A549 (cell line): ENCODE data around the gene PLPP6.

Experiments used
- CEBPB ChIP-seq, 2 experiments: fragments of >200 bp in 1 of 2; sonication (Bioruptor Twin) in 1 of 2; formaldehyde crosslinking in 1 of 2; IDR thresholded peaks; 2 replicates each; pipeline ENCODE4 v1.6.1; 2012 to 2016
- JUN ChIP-seq, 2 experiments: fragments of >200 bp; sonication (Bioruptor Twin); formaldehyde crosslinking; IDR thresholded peaks; 2 replicates in 1 of 2; 3 replicates in 1 of 2; pipeline ENCODE4 v1.6.1; 2016 to 2017
- MAFK ChIP-seq: fragments of 450-650 bp; IDR thresholded peaks from 2 replicates; pipeline ENCODE4 v1.6.1; 2014; ENCODE audit not compliant: partially characterized antibody
- POLR2A ChIP-seq: IDR thresholded peaks from 2 replicates; pipeline ENCODE4 v1.6.1; 2012; ENCODE audit warnings: mild to moderate bottlenecking, low read length
- RCOR1 ChIP-seq: fragments of 150-350 bp; IDR thresholded peaks from 2 replicates; pipeline ENCODE4 v1.6.1; 2014; ENCODE audit warnings: antibody characterized with exemption, low read length, low read depth
- RFX5 ChIP-seq: fragments of 450-650 bp; IDR thresholded peaks from 2 replicates; pipeline ENCODE4 v1.7.1; 2014; ENCODE audit warnings: antibody characterized with exemption, mild to moderate bottlenecking, moderate library complexity
- SREBF2 ChIP-seq: fragments of 450-650 bp; IDR thresholded peaks from 2 replicates; pipeline ENCODE4 v1.6.1; 2014; ENCODE audit warnings: mild to moderate bottlenecking, moderate library complexity
- TP53 ChIP-seq: fragments of 250-450 bp; sonication (Bioruptor Pico); IDR thresholded peaks from 2 replicates; pipeline ENCODE4 v1.5.0; 2021; ENCODE audit warnings: mild to moderate bottlenecking, moderate library complexity
- TF ChIP-seq, protein P1 (sequence below): fragments of >200 bp; sonication (Bioruptor Twin); formaldehyde crosslinking; IDR thresholded peaks from 3 replicates; pipeline ENCODE4 v1.6.1; 2016
- TF ChIP-seq, protein P2 (sequence below): fragments of >200 bp; sonication (Bioruptor Twin); formaldehyde crosslinking; IDR thresholded peaks from 3 replicates; pipeline ENCODE4 v1.5.1; 2016

DNA sequence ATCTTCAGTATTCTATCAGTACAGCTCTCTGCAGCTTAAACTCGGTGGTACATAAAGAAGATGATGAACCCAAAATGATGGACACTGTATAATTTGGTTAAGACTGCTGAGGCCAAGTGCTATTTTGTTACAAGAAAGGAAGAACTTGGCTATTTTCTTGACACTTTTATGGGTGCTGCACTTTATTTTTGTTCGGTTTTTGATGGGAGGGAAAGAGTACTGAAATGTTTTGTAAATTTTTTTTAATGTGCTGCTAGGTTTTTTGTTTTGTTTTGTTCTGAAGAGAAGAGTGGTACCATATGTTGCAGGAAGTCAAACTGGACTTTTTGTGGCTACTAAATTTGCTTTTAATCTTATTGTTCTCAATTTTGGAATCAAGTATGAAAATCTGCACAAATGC lies 43.9 kb downstream of the PLPP6 start:
- TF ChIP-seq POLR2A, result no peak
- TF ChIP-seq RCOR1, result no peak
- no peak for TF ChIP-seq JUN (IDR thresholded peaks at IDR 0.05)
- no peak for TF ChIP-seq CEBPB (IDR thresholded peaks at IDR 0.05)
- TF ChIP-seq, protein P1, sequence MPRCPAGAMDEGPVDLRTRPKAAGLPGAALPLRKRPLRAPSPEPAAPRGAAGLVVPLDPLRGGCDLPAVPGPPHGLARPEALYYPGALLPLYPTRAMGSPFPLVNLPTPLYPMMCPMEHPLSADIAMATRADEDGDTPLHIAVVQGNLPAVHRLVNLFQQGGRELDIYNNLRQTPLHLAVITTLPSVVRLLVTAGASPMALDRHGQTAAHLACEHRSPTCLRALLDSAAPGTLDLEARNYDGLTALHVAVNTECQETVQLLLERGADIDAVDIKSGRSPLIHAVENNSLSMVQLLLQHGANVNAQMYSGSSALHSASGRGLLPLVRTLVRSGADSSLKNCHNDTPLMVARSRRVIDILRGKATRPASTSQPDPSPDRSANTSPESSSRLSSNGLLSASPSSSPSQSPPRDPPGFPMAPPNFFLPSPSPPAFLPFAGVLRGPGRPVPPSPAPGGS, result no peak
- TF ChIP-seq, protein P2, sequence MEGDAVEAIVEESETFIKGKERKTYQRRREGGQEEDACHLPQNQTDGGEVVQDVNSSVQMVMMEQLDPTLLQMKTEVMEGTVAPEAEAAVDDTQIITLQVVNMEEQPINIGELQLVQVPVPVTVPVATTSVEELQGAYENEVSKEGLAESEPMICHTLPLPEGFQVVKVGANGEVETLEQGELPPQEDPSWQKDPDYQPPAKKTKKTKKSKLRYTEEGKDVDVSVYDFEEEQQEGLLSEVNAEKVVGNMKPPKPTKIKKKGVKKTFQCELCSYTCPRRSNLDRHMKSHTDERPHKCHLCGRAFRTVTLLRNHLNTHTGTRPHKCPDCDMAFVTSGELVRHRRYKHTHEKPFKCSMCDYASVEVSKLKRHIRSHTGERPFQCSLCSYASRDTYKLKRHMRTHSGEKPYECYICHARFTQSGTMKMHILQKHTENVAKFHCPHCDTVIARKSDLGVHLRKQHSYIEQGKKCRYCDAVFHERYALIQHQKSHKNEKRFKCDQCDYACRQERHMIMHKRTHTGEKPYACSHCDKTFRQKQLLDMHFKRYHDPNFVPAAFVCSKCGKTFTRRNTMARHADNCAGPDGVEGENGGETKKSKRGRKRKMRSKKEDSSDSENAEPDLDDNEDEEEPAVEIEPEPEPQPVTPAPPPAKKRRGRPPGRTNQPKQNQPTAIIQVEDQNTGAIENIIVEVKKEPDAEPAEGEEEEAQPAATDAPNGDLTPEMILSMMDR, result no peak
- no peak for TF ChIP-seq MAFK
- no peak for TF ChIP-seq TP53 (CRISPR knock-in tag)
- TF ChIP-seq RFX5, result no peak
- no peak for TF ChIP-seq SREBF2
